K562 (cell line): ENCODE measurements around the gene SH3BP4. TPM values are rescaled to one million over a fixed set of nuclear protein-coding genes. Genes with fewer than 3 reads are reported as not detected.

Experiments
- ATAC-seq: fragments of 200-7000 bp; cut with Tn5 transposase; 3 replicates; pipeline ENCODE4 v1.9.1; 2020; ENCODE audit warnings: moderate library complexity
- BruUV-seq: library from RNA; stranded (reverse); fragments of 400-500 nt; replicated peaks from 2 replicates; lab custom pipeline; 2021; lab: Mats Ljungman, UMichigan
- CTCF ChIA-PET: fragments of 300-600 bp; formaldehyde crosslinking; extraction: SDS; loops from one replicate; lab custom pipeline; 2021; ENCODE audit warnings: low intra/inter-chr PET ratio; lab: Yijun Ruan, JAX
- POLR2A ChIA-PET: fragments of 300-600, 350-650 bp; sonication (Branson Sonifier 250); formaldehyde crosslinking; extraction: SDS; loops from one replicate; lab custom pipeline; 2021; ENCODE audit warnings: antibody characterized with exemption, inconsistent platforms; lab: Yijun Ruan, JAX
- DNase-seq, 4 experiments: peaks; one replicate each; pipeline versions ENCODE4 v3.0.0 to v3.0.0-alpha.2; 2011 to 2018; ENCODE audit warnings: low spot score in 3 of 4, mixed read lengths in 3 of 4; ENCODE audit errors: extremely low read depth in 1 of 4
- FAIRE-seq: peaks from 2 replicates; lab custom pipeline; 2011; peaks lifted over from hg19 to GRCh38; lab: Jason Lieb, UNC
- H2AFZ ChIP-seq: 2 replicates; pipeline ENCODE4 v1.6.0; 2011; ENCODE audit warnings: low read depth, low read length, control low read depth, inconsistent platforms
- H3K27ac ChIP-seq: fragments of 200-600 bp; 3 replicates; pipeline ENCODE4 v1.8.0; 2011; ENCODE audit warnings: low read depth, mild to moderate bottlenecking, control low read depth, inconsistent platforms, low read length, moderate library complexity, mixed read lengths; ENCODE audit errors: extremely low read depth
- H3K27me3 ChIP-seq, 2 experiments: fragments of 300-600 bp in 1 of 2; 2 replicates in 1 of 2; 3 replicates in 1 of 2; pipeline versions ENCODE4 v1.6.0 to v1.8.0; 2011; ENCODE audit warnings: inconsistent platforms in 2 of 2, low read length in 2 of 2, mild to moderate bottlenecking in 1 of 2, mixed read lengths in 1 of 2, moderate library complexity in 1 of 2; ENCODE audit not compliant: control insufficient read depth in 2 of 2, insufficient read depth in 2 of 2
- H3K36me3 ChIP-seq: fragments of 300-600 bp; 3 replicates; pipeline ENCODE4 v1.8.0; 2011; ENCODE audit warnings: mild to moderate bottlenecking, low read length, inconsistent platforms; ENCODE audit not compliant: control insufficient read depth, insufficient read depth
- H3K4me1 ChIP-seq, 2 experiments: fragments of 200-600 bp in 1 of 2; replicated peaks in 1 of 2; 2 replicates in 1 of 2; 3 replicates in 1 of 2; pipeline versions ENCODE4 v1.5.1 to v1.8.0; 2011; ENCODE audit warnings: inconsistent platforms in 2 of 2, low read length in 2 of 2, mild to moderate bottlenecking in 1 of 2, mixed read lengths in 1 of 2, moderate library complexity in 1 of 2; ENCODE audit not compliant: control insufficient read depth in 2 of 2, insufficient read depth in 2 of 2
- H3K4me2 ChIP-seq: 2 replicates; pipeline ENCODE4 v1.6.1; 2011; ENCODE audit warnings: low read length, control low read depth, inconsistent platforms, mixed read lengths; ENCODE audit not compliant: insufficient read depth
- H3K4me3 ChIP-seq: fragments of 200-600 bp; sonication (generic), shearing (Covaris generic); 2 replicates; pipeline ENCODE4 v1.5.1; 2016; ENCODE audit warnings: control low read depth, inconsistent platforms
- H3K79me2 ChIP-seq: fragments of 200-600 bp; 3 replicates; pipeline ENCODE4 v1.8.0; 2011; ENCODE audit warnings: low read length, inconsistent platforms; ENCODE audit not compliant: control insufficient read depth, insufficient read depth
- H3K9ac ChIP-seq, 2 experiments: 2 replicates each; pipeline versions ENCODE4 v1.6.0 to v1.6.1; 2011; ENCODE audit warnings: low read depth in 2 of 2, low read length in 2 of 2, control low read depth in 1 of 2, inconsistent platforms in 1 of 2, mild to moderate bottlenecking in 1 of 2, mixed read lengths in 1 of 2; ENCODE audit not compliant: insufficient read depth in 1 of 2
- H3K9me1 ChIP-seq: one replicate; pipeline ENCODE4 v1.6.0; 2011; ENCODE audit warnings: inconsistent platforms, mild to moderate bottlenecking, low read length, moderate library complexity; ENCODE audit not compliant: control insufficient read depth, insufficient read depth
- H3K9me3 ChIP-seq: replicated peaks from 2 replicates; pipeline ENCODE4 v1.5.1; 2011; ENCODE audit warnings: low read depth, low read length, inconsistent platforms; ENCODE audit not compliant: control insufficient read depth, insufficient read depth
- H4K20me1 ChIP-seq: replicated peaks from 2 replicates; pipeline ENCODE4 v1.6.1; 2011; ENCODE audit warnings: low read length, inconsistent platforms, mixed read lengths; ENCODE audit not compliant: control insufficient read depth, insufficient read depth
- COPS2 ChIP-seq: fragments of 450-650 bp; conservative IDR thresholded peaks from 2 replicates; pipeline ENCODE4 v1.6.1; 2016; ENCODE audit warnings: mild to moderate bottlenecking, moderate library complexity
- PPARD ChIP-seq: fragments of 250-450 bp; sonication (Bioruptor Pico); IDR thresholded peaks from 2 replicates; pipeline ENCODE4 v1.8.0; 2022; ENCODE audit warnings: inconsistent platforms, mild to moderate bottlenecking, moderate library complexity
- YY1 ChIP-seq, 3 experiments: IDR thresholded peaks; 2 replicates each; pipeline ENCODE4 v1.6.1; 2011; ENCODE audit warnings: low read length in 2 of 3, mild to moderate bottlenecking in 2 of 3, moderate library complexity in 2 of 3, borderline replicate concordance in 1 of 3, control low read depth in 1 of 3, low read depth in 1 of 3; ENCODE audit not compliant: insufficient read depth in 3 of 3, insufficient replicate concordance in 2 of 3, control insufficient read depth in 1 of 3, insufficient read length in 1 of 3; ENCODE audit errors: extremely low read depth in 1 of 3
- ZNF76 ChIP-seq: fragments of 250-450 bp; sonication (Bioruptor Pico); IDR thresholded peaks from 2 replicates; pipeline ENCODE4 v1.4.0; 2020; ENCODE audit warnings: mild to moderate bottlenecking, moderate library complexity, borderline replicate concordance
- WGBS: fragments of 100-300 bp; shearing (Covaris generic); methylation state at CpG from one replicate; pipeline ENCODE4 v1.1.6; 2016; ENCODE audit warnings: low coverage, mixed read lengths; ENCODE audit not compliant: insufficient coverage; ENCODE audit errors: missing lambda C conversion rate; 5-methylcytosine and 5-hydroxymethylcytosine counted together
- in situ Hi-C: fragments of 300-500 bp; cut with MboI; formaldehyde crosslinking; loops from 4 replicates; pipeline ENCODE4 v1.15.0; 2018; ENCODE audit warnings: inconsistent platforms, mixed read lengths
- intact Hi-C: fragments of 100-400 bp; cut with micrococcal nuclease; formaldehyde crosslinking; loops from 2 replicates; pipeline ENCODE4 v1.14.2; 2022
- polyA plus RNA-seq, 8 experiments: library from polyadenylated mRNA; depleted of rRNA in 4 of 8; stranded (reverse) in 5 of 8; unstranded in 3 of 8; fragments of >200 nt; fragmentation: Nextera tagmentation in 2 of 8; fragmentation: Illumina TruSeq in 1 of 8; extraction: Ambion mirVana in 2 of 8; extraction: Trizol in 1 of 8; gene quantifications; 2 replicates each; pipeline versions ENCODE4 v1.2.1 to v1.2.3, GENCODE V29; 2011 to 2014; ENCODE audit warnings: inconsistent platforms in 1 of 8, missing spikeins in 1 of 8
- total RNA-seq, 7 experiments: library from RNA; depleted of rRNA in 6 of 7; stranded (reverse); fragments of >200 nt in 6 of 7; fragmentation: Illumina TruSeq in 2 of 7; extraction: Trizol in 2 of 7; gene quantifications; 2 replicates each; pipeline versions ENCODE4 v1.2.1 to v1.2.3, GENCODE V29; 2011 to 2021; ENCODE audit warnings: low replicate concordance in 1 of 7
- TF ChIP-seq, protein P1 (sequence below), 2 experiments: IDR thresholded peaks in 1 of 2; conservative IDR thresholded peaks in 1 of 2; 2 replicates each; pipeline ENCODE4 v1.6.1; 2016; ENCODE audit warnings: low read depth in 2 of 2, mild to moderate bottlenecking in 1 of 2, missing compliant biosample characterization in 1 of 2, missing genetic modification characterization in 1 of 2, moderate library complexity in 1 of 2

The SH3BP4 gene
- total and polyA plus RNA-seq, 9 of the 15 experiments (the other 6 are each of a cell fraction or from before 2014, with no cell fraction given), result 0.03 to 0.28 (median 0.27) TPM; not detected in 6

DNA sequence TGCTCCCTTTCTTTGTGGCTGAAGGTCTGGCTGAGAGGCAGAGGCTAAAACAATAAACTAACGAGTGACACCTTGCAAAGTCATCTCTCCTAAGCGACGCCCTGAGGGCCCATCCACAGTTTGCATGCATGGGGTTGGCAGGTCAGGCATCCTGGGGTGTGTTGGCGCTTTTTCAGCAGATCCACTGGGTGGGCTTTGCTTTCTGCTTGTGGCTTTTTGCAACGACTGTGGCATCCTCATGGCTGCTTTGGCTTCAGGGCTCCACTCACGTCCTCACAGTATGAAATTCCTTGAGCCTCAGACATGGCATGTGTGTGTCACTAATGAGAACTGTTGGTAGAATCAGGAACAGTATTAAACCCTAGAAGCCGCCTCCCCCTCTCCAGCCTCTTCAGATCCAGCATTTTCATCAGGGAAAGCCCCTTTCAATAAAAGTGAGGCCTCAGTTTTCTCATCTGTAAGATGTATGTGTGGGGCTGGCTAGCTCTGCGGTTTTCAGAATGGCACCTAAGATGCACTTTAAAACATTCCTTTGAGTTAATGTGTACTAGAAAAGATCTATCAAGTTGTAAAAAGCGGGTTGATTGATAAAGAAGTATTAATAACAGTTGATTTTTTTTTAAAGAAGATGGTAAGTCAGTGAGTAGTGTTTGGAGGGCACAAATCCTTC lies 72.5 kb downstream of the SH3BP4 start:
- in situ Hi-C loops (no loop called here), intact Hi-C loops (no loop called here)
- ATAC-seq (no peak), FAIRE-seq (no peak), DNase-seq (no peak)
- ChIA-PET CTCF (no interaction called here), POLR2A (interaction anchor here (0.5 kb wide), 1 partner anchor 758 kb away, joined by 3 read pairs; no protein-coding TSS in a partner anchor)
- no peak overlapping the region for H2AFZ ChIP-seq
- H4K20me1 ChIP-seq, result no peaks in the 10 kb centered on the region
- peaks cover 7 to 50% of the 10 kb centered on the region in 2 experiments; a peak in 4 of 5 replicates for H3K27me3 ChIP-seq
- TF ChIP-seq PPARD (CRISPR knock-in tag), result no peak
- H3K9ac ChIP-seq, result no peak overlapping the region
- H3K9me1 ChIP-seq, result no peaks in the 10 kb centered on the region
- H3K79me2 ChIP-seq, result no peaks in the 10 kb centered on the region
- H3K27ac ChIP-seq, result no peak overlapping the region
- H3K9me3 ChIP-seq, result no peaks in the 10 kb centered on the region
- no peaks in the 10 kb centered on the region for H3K36me3 ChIP-seq
- no peak overlapping the region for H3K4me2 ChIP-seq
- no peaks in the 10 kb centered on the region; a peak in 1 of 5 replicates for H3K4me1 ChIP-seq
- H3K4me3 ChIP-seq, result no peak overlapping the region
- BruUV-seq, result no TSS peak
- WGBS, result 0% methylated on average over 9 of the region's 9 CpGs

DNA sequence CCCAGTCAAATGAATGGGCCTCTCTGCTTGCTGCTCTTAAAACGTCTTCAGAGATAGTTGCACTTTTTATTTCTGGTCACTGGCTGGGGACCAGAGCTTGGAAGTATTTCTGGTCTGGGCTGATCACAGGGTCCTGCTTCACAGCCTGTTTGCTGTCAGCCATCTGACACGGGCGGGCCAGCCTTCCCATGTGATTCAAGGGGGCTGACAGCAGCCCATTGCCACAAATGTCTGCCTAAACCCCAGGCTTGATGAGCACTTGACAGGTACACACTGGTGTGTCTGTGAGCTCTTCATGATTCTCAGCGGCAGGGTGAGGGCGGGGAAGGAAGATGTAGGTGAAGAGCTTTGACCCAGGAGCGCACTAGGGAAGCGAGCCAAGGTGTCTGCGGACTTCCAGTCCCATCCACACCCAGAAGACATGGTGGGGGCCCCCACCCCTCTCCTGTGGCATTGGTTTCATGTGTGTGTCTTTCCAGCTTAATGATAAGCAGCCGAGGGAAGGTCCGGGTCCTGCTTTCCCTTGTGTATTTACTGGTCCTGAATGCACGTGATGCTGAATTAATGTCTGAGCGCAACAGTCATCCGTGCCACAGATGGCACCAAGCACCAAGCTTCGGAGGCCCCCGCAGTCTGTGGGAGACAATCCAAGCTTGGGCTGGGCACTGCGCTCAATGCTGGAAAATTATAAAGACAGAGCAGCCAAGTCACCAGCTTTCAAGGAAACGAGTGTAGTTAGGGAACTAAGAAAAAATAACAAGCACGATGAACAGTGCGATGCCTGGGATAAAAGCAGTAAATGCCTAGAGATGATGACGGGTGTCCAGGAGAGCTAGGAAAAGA lies 73.3 kb downstream of the SH3BP4 start:
- no peaks in the 10 kb centered on the region for H3K9me3 ChIP-seq
- H3K27me3 ChIP-seq, result peaks cover 7 to 50% of the 10 kb centered on the region in 2 experiments; a peak in 4 of 5 replicates
- WGBS, result 2% methylated on average over 16 of the region's 20 CpGs
- in situ Hi-C loops, result no loop called here
- no peak overlapping the region for H3K9ac ChIP-seq
- BruUV-seq, result no TSS peak
- no peaks in the 10 kb centered on the region for H3K36me3 ChIP-seq
- no peak overlapping the region for H2AFZ ChIP-seq
- no peaks in the 10 kb centered on the region; a peak in 1 of 5 replicates for H3K4me1 ChIP-seq
- H3K79me2 ChIP-seq, result no peaks in the 10 kb centered on the region
- no peaks in the 10 kb centered on the region for H3K9me1 ChIP-seq
- no peak overlapping the region for H3K4me2 ChIP-seq
- H3K27ac ChIP-seq, result no peak overlapping the region
- ChIA-PET POLR2A (interaction anchor here (0.5 kb wide), 1 partner anchor 758 kb away, joined by 3 read pairs; no protein-coding TSS in a partner anchor), CTCF (no interaction called here)
- no peak for ATAC-seq
- no peak for TF ChIP-seq COPS2
- no peak for TF ChIP-seq YY1 (IDR thresholded peaks at IDR 0.05; ENCODE audit: borderline replicate concordance in 1 of 3, control insufficient read depth in 1 of 3, extremely low read depth in 1 of 3, insufficient read depth in 3 of 3, insufficient read length in 1 of 3, insufficient replicate concordance in 2 of 3, low read depth in 1 of 3, low read length in 2 of 3)
- TF ChIP-seq ZNF76 (CRISPR knock-in tag), result no peak
- TF ChIP-seq, protein P1, sequence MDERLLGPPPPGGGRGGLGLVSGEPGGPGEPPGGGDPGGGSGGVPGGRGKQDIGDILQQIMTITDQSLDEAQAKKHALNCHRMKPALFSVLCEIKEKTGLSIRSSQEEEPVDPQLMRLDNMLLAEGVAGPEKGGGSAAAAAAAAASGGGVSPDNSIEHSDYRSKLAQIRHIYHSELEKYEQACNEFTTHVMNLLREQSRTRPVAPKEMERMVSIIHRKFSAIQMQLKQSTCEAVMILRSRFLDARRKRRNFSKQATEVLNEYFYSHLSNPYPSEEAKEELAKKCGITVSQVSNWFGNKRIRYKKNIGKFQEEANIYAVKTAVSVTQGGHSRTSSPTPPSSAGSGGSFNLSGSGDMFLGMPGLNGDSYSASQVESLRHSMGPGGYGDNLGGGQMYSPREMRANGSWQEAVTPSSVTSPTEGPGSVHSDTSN (CRISPR knock-in tag; IDR thresholded peaks at IDR 0.05; ENCODE audit: low read depth), result no peak
- TF ChIP-seq, protein P1 (tag; conservative IDR thresholded peaks at IDR 0.05; ENCODE audit: low read depth), result no peak
- TF ChIP-seq, all 486 proteins: peak for 0
- intact Hi-C loops, result no loop called here
- FAIRE-seq (no peak), DNase-seq (no peak)
- Histone ChIP-seq H3K4me3 (no peak overlapping the region), H4K20me1 (no peaks in the 10 kb centered on the region; the same call in 1 of the 2 replicates)
